Keratinocyte (primary cell): ENCODE measurements around the gene ZNF207. TPM values are rescaled to one million over a fixed set of nuclear protein-coding genes. Genes with fewer than 3 reads are reported as not detected.
"Not testable (repeated sequence)": the region's sequence is repeated elsewhere in the genome, so short reads cannot be mapped to it uniquely, and the experiment has no call there.

Experiments used
- DNase-seq: peaks from one replicate; pipeline ENCODE4 v3.0.0-alpha.2; 2011; ENCODE audit warnings: low read depth, missing footprints, low spot score
- FAIRE-seq: peaks from 2 replicates; lab custom pipeline; 2011; peaks lifted over from hg19 to GRCh38; lab: Jason Lieb, UNC
- H2AFZ ChIP-seq: 2 replicates; pipeline ENCODE4 v1.6.0; 2012; ENCODE audit warnings: low read length, control low read depth, inconsistent platforms; ENCODE audit not compliant: control insufficient read depth
- H3K27ac ChIP-seq: 2 replicates; pipeline ENCODE4 v1.5.1; 2011; ENCODE audit warnings: low read length; ENCODE audit not compliant: control insufficient read depth, insufficient read depth
- H3K27me3 ChIP-seq: 3 replicates; pipeline ENCODE4 v1.6.0; 2011; ENCODE audit warnings: low read length; ENCODE audit not compliant: control insufficient read depth, insufficient read depth; ENCODE audit errors: extremely low read depth
- H3K36me3 ChIP-seq, 2 experiments: 2 replicates in 1 of 2; 3 replicates in 1 of 2; pipeline ENCODE4 v1.5.1; 2011; ENCODE audit warnings: low read length in 2 of 2, mild to moderate bottlenecking in 1 of 2; ENCODE audit not compliant: control insufficient read depth in 2 of 2, insufficient read depth in 2 of 2; ENCODE audit errors: extremely low read depth in 1 of 2
- H3K4me1 ChIP-seq: 3 replicates; pipeline ENCODE4 v1.5.1; 2011; ENCODE audit warnings: low read length; ENCODE audit not compliant: control insufficient read depth, insufficient read depth; ENCODE audit errors: extremely low read depth
- H3K4me2 ChIP-seq: 3 replicates; pipeline ENCODE4 v1.6.0; 2011; ENCODE audit warnings: low read depth, low read length; ENCODE audit not compliant: control insufficient read depth, insufficient read depth; ENCODE audit errors: extremely low read depth
- H3K4me3 ChIP-seq, 3 experiments: fragments of 200-600 bp in 1 of 3; sonication (generic) in 1 of 3; 2 replicates in 2 of 3; 3 replicates in 1 of 3; pipeline ENCODE4 v1.5.1; 2011 to 2016; ENCODE audit warnings: low read length in 3 of 3, mild to moderate bottlenecking in 3 of 3, control low read depth in 2 of 3, inconsistent platforms in 1 of 3, low read depth in 1 of 3, mixed read lengths in 1 of 3, mixed run types in 1 of 3, moderate library complexity in 1 of 3; ENCODE audit not compliant: control insufficient read depth in 2 of 3, insufficient read depth in 2 of 3; ENCODE audit errors: extremely low read depth in 1 of 3
- H3K79me2 ChIP-seq: 2 replicates; pipeline ENCODE4 v1.6.0; 2012; ENCODE audit warnings: low read length; ENCODE audit not compliant: control insufficient read depth, insufficient read depth
- H3K9ac ChIP-seq: 3 replicates; pipeline ENCODE4 v1.6.0; 2011; ENCODE audit warnings: low read length; ENCODE audit not compliant: control insufficient read depth, insufficient read depth; ENCODE audit errors: extremely low read depth
- H3K9me1 ChIP-seq: 3 replicates; pipeline ENCODE4 v1.6.0; 2011; ENCODE audit warnings: low read length; ENCODE audit not compliant: control insufficient read depth, insufficient read depth; ENCODE audit errors: extremely low read depth
- H3K9me3 ChIP-seq: 2 replicates; pipeline ENCODE4 v1.5.1; 2012; ENCODE audit warnings: low read depth, low read length; ENCODE audit not compliant: control insufficient read depth
- H4K20me1 ChIP-seq: 3 replicates; pipeline ENCODE4 v1.6.0; 2011; ENCODE audit warnings: low read length; ENCODE audit not compliant: control insufficient read depth, insufficient read depth; ENCODE audit errors: extremely low read depth
- CTCF ChIP-seq, 3 experiments: IDR thresholded peaks in 1 of 3; conservative IDR thresholded peaks in 1 of 3; optimal IDR thresholded peaks in 1 of 3; 2 replicates in 2 of 3; 3 replicates in 1 of 3; pipeline versions ENCODE3 to v1.5.1; 2011; ENCODE audit warnings: low read length in 3 of 3, mild to moderate bottlenecking in 3 of 3, moderate library complexity in 2 of 3, control low read depth in 1 of 3, inconsistent platforms in 1 of 3; ENCODE audit not compliant: insufficient read depth in 2 of 3; ENCODE audit errors: extremely low read depth in 1 of 3
- EZH2 ChIP-seq: IDR thresholded peaks from one replicate; pipeline ENCODE4 v1.6.1; 2012; ENCODE audit warnings: inconsistent platforms, mild to moderate bottlenecking, low read length, moderate library complexity
- dilution Hi-C: fragments of 300-500 bp; cut with MboI; formaldehyde crosslinking; loops from one replicate; pipeline ENCODE4 v1.7.0; 2020; ENCODE audit warnings: low sequenced_read_pairs; ENCODE audit not compliant: extremely low pct_ligation_motif_present
- polyA plus RNA-seq, 5 experiments: library from polyadenylated mRNA; depleted of rRNA in 3 of 5; stranded (reverse) in 3 of 5; stranded (forward) in 1 of 5; unstranded in 1 of 5; fragments of >200 nt; gene quantifications; 1 replicate in 1 of 5; 2 replicates in 3 of 5; 3 replicates in 1 of 5; pipeline versions ENCODE4 v1.2.1 to v1.2.3, GENCODE V29; 2011 to 2012; ENCODE audit warnings: missing spikeins in 2 of 5, low read depth in 1 of 5, low replicate concordance in 1 of 5

Gene ZNF207
- polyA plus RNA-seq, 1 donor (not counting 4 experiments of a cell fraction or from before 2014, with no cell fraction given) = 172 TPM

DNA sequence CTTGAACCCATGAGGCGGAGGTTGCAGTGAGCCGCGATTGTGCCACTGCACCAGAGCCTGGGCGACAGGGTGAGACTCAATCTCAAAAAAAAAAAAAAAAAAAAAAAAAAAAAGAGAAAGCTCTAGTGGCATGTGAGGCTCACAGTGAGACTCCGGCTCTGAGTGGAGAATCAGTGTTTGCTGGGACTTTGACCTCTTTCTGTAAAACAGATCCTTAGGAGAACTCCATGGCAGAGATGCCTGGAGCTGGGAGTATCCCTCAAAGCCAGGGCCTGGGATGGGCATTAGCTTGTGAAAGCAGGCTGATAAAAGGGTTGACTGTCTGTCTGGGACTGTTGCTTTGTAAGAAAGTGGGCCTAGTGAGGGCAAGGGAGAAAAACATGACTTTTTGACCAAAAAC lies 46.4 kb downstream of the ZNF207 start:
- Histone ChIP-seq H4K20me1 (no peaks in the 10 kb centered on the region), H3K27me3 (no peaks in the 10 kb centered on the region), H3K4me3 (no peak overlapping the region), H2AFZ (no peak overlapping the region), H3K4me1 (no peaks in the 10 kb centered on the region), H3K27ac (no peak overlapping the region), H3K4me2 (no peak overlapping the region), H3K79me2 (no peaks in the 10 kb centered on the region), H3K36me3 (no peaks in the 10 kb centered on the region), H3K9me3 (no peaks in the 10 kb centered on the region), H3K9me1 (no peaks in the 10 kb centered on the region), H3K9ac (no peak overlapping the region)
- dilution Hi-C loops = no loop called here
- FAIRE-seq = no peak
- no peak for TF ChIP-seq CTCF (optimal IDR thresholded peaks at IDR 0.05 in 1 of 3, IDR thresholded peaks at IDR 0.05 in 1 of 3, conservative IDR thresholded peaks at IDR 0.05 in 1 of 3; ENCODE audit: extremely low read depth in 1 of 3, insufficient read depth in 2 of 3, low read length in 3 of 3)
- TF ChIP-seq EZH2 = no peak
- DNase-seq = no peak

- TF ChIP-seq EZH2 (no peak), CTCF (optimal IDR thresholded peaks at IDR 0.05 in 1 of 3, IDR thresholded peaks at IDR 0.05 in 1 of 3, conservative IDR thresholded peaks at IDR 0.05 in 1 of 3; ENCODE audit: extremely low read depth in 1 of 3, insufficient read depth in 2 of 3, low read length in 3 of 3) (no peak)
- dilution Hi-C loops = no loop called here
- H3K4me3 ChIP-seq = no peak overlapping the region
- no peaks in the 10 kb centered on the region for H4K20me1 ChIP-seq
- no peak overlapping the region for H3K4me2 ChIP-seq
- H3K4me1 ChIP-seq = no peaks in the 10 kb centered on the region
- H3K27ac ChIP-seq = no peak overlapping the region
- H3K36me3 ChIP-seq = no peaks in the 10 kb centered on the region
- H2AFZ ChIP-seq = no peak overlapping the region
- FAIRE-seq (no peak), DNase-seq (no peak)
- no peaks in the 10 kb centered on the region for H3K9me1 ChIP-seq
- no peaks in the 10 kb centered on the region for H3K27me3 ChIP-seq
- no peaks in the 10 kb centered on the region for H3K79me2 ChIP-seq
- H3K9me3 ChIP-seq = no peaks in the 10 kb centered on the region
- H3K9ac ChIP-seq = no peak overlapping the region
Measured at GRCh38 chr17:32398946-32399345, 49.0 kb downstream of the ZNF207 start.

DNA sequence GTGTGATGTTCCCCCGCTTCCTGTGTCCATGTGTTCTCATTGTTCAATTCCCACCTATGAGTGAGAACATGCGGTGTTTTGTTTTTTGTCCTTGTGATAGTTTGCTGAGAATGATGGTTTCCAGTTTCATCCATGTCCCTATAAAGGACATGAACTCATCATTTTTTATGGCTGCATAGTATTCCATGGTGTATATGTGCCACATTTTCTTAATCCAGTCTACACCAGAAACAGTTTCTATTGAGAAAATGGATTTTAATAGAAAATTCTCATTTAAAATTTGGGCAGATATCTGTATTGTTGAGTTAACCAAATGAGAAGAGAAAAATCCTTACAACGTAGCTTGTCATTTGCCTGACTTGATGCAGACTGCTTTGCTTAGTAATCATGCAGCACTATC lies 60.1 kb downstream of the ZNF207 start:
- H3K4me2 ChIP-seq, H3K4me3 ChIP-seq, H3K9me3 ChIP-seq, dilution Hi-C loops, H3K79me2 ChIP-seq, H3K9me1 ChIP-seq, H3K27me3 ChIP-seq, H3K4me1 ChIP-seq, H2AFZ ChIP-seq, DNase-seq, H4K20me1 ChIP-seq, FAIRE-seq, H3K36me3 ChIP-seq, H3K27ac ChIP-seq, H3K9ac ChIP-seq: not testable (repeated sequence)
